ENCODE measurements around the gene JAML.

The JAML gene

DNA sequence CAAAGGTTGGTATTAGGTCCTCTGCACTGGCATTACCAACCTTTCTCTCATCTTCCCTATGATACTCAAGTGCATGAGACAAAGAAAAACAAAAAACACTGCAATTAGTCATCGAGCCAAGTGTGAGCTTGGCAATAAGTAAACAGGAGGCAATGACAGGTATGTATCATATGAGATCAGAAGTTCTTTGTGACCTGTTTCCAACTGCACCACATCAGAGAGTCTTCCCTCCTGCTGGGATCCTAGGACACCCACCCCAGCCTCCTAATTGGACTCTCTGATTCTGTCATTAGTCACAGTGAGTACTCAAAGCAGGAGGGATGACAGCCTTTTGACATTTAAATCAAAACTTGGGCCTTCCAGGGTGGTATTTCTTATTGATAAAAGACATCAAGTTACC lies 7.8 kb upstream of the JAML start:
- Histone ChIP-seq H3K9me3 (ENCODE audit: insufficient read depth, low read length) (no peaks in the 10 kb centered on the region), H3K9ac (ENCODE audit: insufficient read length, low read depth) (no peak overlapping the region), H3K4me1 (ENCODE audit: insufficient read depth, insufficient read length) (peaks cover 2% of the 10 kb centered on the region), H3K27me3 (ENCODE audit: insufficient read depth, insufficient read length) (no peaks in the 10 kb centered on the region), H3K4me3 (ENCODE audit: insufficient read length, low read depth) (no peak overlapping the region), H3K36me3 (ENCODE audit: insufficient read depth, insufficient read length, low read length) (no peaks in the 10 kb centered on the region)
- TF ChIP-seq SUZ12 (IDR thresholded peaks at IDR 0.05; ENCODE audit: extremely low read depth, insufficient read depth, insufficient read length), result no peak
- TF ChIP-seq YY1 (IDR thresholded peaks at IDR 0.05; ENCODE audit: insufficient read depth, insufficient read length), result no peak
- no peak for TF ChIP-seq ZNF274 (IDR thresholded peaks at IDR 0.05; ENCODE audit: low read depth, low read length)
- DNase-seq (ENCODE audit: low read depth, low spot score), result no peak

DNA sequence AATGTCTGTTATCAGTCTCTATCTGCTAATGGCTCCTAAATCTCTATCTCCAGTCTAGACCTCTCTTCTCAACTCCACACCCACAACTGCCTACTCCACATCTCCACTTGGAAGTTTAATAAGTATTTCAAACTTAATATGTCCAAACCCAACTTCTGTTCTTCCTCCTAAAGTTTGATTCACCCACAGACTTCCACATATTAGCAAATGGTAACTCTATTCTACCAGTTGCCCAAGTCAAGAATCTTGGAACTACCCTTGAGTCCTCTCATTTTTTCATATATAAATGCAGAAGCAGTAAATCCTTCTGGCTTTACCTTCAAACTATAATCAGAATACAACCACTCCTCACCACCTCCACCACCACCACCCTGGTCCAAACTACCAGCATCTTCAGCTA lies 6.7 kb upstream of the JAML start:
- H3K4me3 ChIP-seq (ENCODE audit: insufficient read length, low read depth), result no peak overlapping the region
- H3K9ac ChIP-seq (ENCODE audit: insufficient read length, low read depth), result no peak overlapping the region
- H3K27me3 ChIP-seq (ENCODE audit: insufficient read depth, insufficient read length), result no peaks in the 10 kb centered on the region
- TF ChIP-seq SUZ12 (IDR thresholded peaks at IDR 0.05; ENCODE audit: extremely low read depth, insufficient read depth, insufficient read length) (no peak), YY1 (IDR thresholded peaks at IDR 0.05; ENCODE audit: insufficient read depth, insufficient read length) (no peak), ZNF274 (IDR thresholded peaks at IDR 0.05; ENCODE audit: low read depth, low read length) (no peak)
- no peak for DNase-seq (ENCODE audit: low read depth, low spot score)
- peaks cover 2% of the 10 kb centered on the region for H3K4me1 ChIP-seq (ENCODE audit: insufficient read depth, insufficient read length)
- H3K36me3 ChIP-seq (ENCODE audit: insufficient read depth, insufficient read length, low read length), result no peaks in the 10 kb centered on the region
- H3K9me3 ChIP-seq (ENCODE audit: insufficient read depth, low read length), result no peaks in the 10 kb centered on the region

GRCh38 chr11:118230088-118230487 lies 5.3 kb upstream of the JAML start:
- TF ChIP-seq YY1 (IDR thresholded peaks at IDR 0.05; ENCODE audit: insufficient read depth, insufficient read length) (no peak), SUZ12 (IDR thresholded peaks at IDR 0.05; ENCODE audit: extremely low read depth, insufficient read depth, insufficient read length) (no peak), ZNF274 (IDR thresholded peaks at IDR 0.05; ENCODE audit: low read depth, low read length) (no peak)
- H3K36me3 ChIP-seq (ENCODE audit: insufficient read depth, insufficient read length, low read length), result no peaks in the 10 kb centered on the region
- DNase-seq (ENCODE audit: low read depth, low spot score), result no peak
- H3K9me3 ChIP-seq (ENCODE audit: insufficient read depth, low read length), result no peaks in the 10 kb centered on the region
- H3K9ac ChIP-seq (ENCODE audit: insufficient read length, low read depth), result no peak overlapping the region
- peaks cover 2% of the 10 kb centered on the region for H3K4me1 ChIP-seq (ENCODE audit: insufficient read depth, insufficient read length)
- no peak overlapping the region for H3K4me3 ChIP-seq (ENCODE audit: insufficient read length, low read depth)
- H3K27me3 ChIP-seq (ENCODE audit: insufficient read depth, insufficient read length), result no peaks in the 10 kb centered on the region

DNA sequence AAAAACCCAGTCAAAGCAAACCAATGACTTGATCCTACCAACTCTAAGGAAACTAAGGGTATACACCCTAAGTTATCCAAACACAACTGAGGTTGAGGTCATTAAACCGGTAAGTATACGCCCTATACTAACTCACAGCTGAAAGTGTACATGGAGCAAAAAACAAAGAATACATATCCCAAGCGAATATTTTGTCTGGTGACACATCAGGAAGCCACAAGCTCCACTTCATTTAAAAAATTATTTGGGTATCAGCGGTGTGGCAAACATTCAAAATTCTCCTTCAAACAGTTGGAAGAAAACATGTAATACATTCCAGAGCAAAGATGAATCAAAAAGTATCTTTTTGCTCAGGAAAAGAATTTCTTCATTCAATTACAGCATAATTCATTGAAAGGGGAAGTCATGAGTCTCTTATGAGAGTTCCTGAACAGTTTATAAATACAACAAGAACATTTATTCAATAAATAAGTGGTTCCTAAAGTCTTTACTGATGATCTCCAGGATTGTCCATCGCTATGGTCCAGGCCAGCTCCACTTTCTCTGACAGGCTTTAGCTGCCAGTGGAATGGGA lies 4.5 kb upstream of the JAML start:
- no peaks in the 10 kb centered on the region for H3K27me3 ChIP-seq (ENCODE audit: insufficient read depth, insufficient read length)

GRCh38 chr11:118227865-118228785 lies 3.3 kb upstream of the JAML start:
- no peak overlapping the region for H3K4me3 ChIP-seq (ENCODE audit: insufficient read length, low read depth)
- no peaks in the 10 kb centered on the region for H3K9me3 ChIP-seq (ENCODE audit: insufficient read depth, low read length)
- H3K27me3 ChIP-seq (ENCODE audit: insufficient read depth, insufficient read length), result no peaks in the 10 kb centered on the region
- no peaks in the 10 kb centered on the region for H3K36me3 ChIP-seq (ENCODE audit: insufficient read depth, insufficient read length, low read length)
- TF ChIP-seq SUZ12 (IDR thresholded peaks at IDR 0.05; ENCODE audit: extremely low read depth, insufficient read depth, insufficient read length), result no peak
- no peak for TF ChIP-seq YY1 (IDR thresholded peaks at IDR 0.05; ENCODE audit: insufficient read depth, insufficient read length)
- TF ChIP-seq ZNF274 (IDR thresholded peaks at IDR 0.05; ENCODE audit: low read depth, low read length), result no peak
- no peak overlapping the region for H3K9ac ChIP-seq (ENCODE audit: insufficient read length, low read depth)
- peaks cover under 1% of the 10 kb centered on the region for H3K4me1 ChIP-seq (ENCODE audit: insufficient read depth, insufficient read length)
- DNase-seq (ENCODE audit: low read depth, low spot score), result no peak

More for the DNA sequence above, 4.5 kb upstream of the JAML start:
- no peak overlapping the region for H3K9ac ChIP-seq (ENCODE audit: insufficient read length, low read depth)
- no peak for DNase-seq (ENCODE audit: low read depth, low spot score)
- H3K9me3 ChIP-seq (ENCODE audit: insufficient read depth, low read length), result no peaks in the 10 kb centered on the region
- no peak for TF ChIP-seq YY1 (IDR thresholded peaks at IDR 0.05; ENCODE audit: insufficient read depth, insufficient read length)
- TF ChIP-seq ZNF274 (IDR thresholded peaks at IDR 0.05; ENCODE audit: low read depth, low read length), result no peak
- H3K36me3 ChIP-seq (ENCODE audit: insufficient read depth, insufficient read length, low read length), result no peaks in the 10 kb centered on the region
- no peak overlapping the region for H3K4me3 ChIP-seq (ENCODE audit: insufficient read length, low read depth)
- peaks cover 2% of the 10 kb centered on the region for H3K4me1 ChIP-seq (ENCODE audit: insufficient read depth, insufficient read length)

- no peak overlapping the region for H3K9ac ChIP-seq (ENCODE audit: insufficient read length, low read depth)
- H3K27me3 ChIP-seq (ENCODE audit: insufficient read depth, insufficient read length), result no peaks in the 10 kb centered on the region
- no peak overlapping the region for H3K4me3 ChIP-seq (ENCODE audit: insufficient read length, low read depth)
- no peak for TF ChIP-seq ZNF274 (IDR thresholded peaks at IDR 0.05; ENCODE audit: low read depth, low read length)
- DNase-seq (ENCODE audit: low read depth, low spot score), result no peak
- H3K36me3 ChIP-seq (ENCODE audit: insufficient read depth, insufficient read length, low read length), result no peaks in the 10 kb centered on the region
- no peaks in the 10 kb centered on the region for H3K9me3 ChIP-seq (ENCODE audit: insufficient read depth, low read length)
- H3K4me1 ChIP-seq (ENCODE audit: insufficient read depth, insufficient read length), result no peaks in the 10 kb centered on the region
These were observed 2.0 kb upstream of the JAML start for GRCh38 chr11:118226781-118227180.

DNA sequence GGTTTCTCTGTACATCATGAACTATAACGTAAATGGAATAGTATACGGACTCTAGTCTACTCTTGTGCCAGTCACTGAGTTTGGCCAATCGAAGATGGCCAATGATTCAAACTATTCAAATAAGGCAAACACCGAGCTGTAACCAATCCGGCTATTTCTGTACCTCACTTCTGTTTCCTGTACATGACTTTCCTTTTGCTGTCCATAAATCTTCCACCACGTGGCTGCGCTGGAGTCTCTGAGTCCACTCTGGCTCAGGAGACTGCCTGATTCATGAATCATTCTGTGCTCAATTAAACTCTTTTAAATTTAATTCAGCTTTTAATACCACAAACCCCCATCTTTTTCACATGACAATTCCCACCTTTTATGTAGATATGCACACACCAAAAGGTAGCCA lies 1.5 kb upstream of the JAML start:
- Histone ChIP-seq H3K4me1 (ENCODE audit: insufficient read depth, insufficient read length) (no peaks in the 10 kb centered on the region), H3K4me3 (ENCODE audit: insufficient read length, low read depth) (no peak overlapping the region)

More for the DNA sequence above, 1.5 kb upstream of the JAML start:
- H3K36me3 ChIP-seq (ENCODE audit: insufficient read depth, insufficient read length, low read length), result no peaks in the 10 kb centered on the region
- no peaks in the 10 kb centered on the region for H3K9me3 ChIP-seq (ENCODE audit: insufficient read depth, low read length)
- no peak overlapping the region for H3K9ac ChIP-seq (ENCODE audit: insufficient read length, low read depth)
- DNase-seq (ENCODE audit: low read depth, low spot score), result no peak
- H3K27me3 ChIP-seq (ENCODE audit: insufficient read depth, insufficient read length), result no peaks in the 10 kb centered on the region
- TF ChIP-seq SUZ12 (IDR thresholded peaks at IDR 0.05; ENCODE audit: extremely low read depth, insufficient read depth, insufficient read length) (no peak), YY1 (IDR thresholded peaks at IDR 0.05; ENCODE audit: insufficient read depth, insufficient read length) (no peak), ZNF274 (IDR thresholded peaks at IDR 0.05; ENCODE audit: low read depth, low read length) (no peak)
